GM12892 (cell line): Measurements from ENCODE around the gene LAT.

ENCODE experiments used
- POLR2A ChIP-seq: IDR thresholded peaks from 2 replicates; pipeline ENCODE4 v1.6.1; 2011; ENCODE audit warnings: low read depth, low read length, control low read depth
- POLR2AphosphoS5 ChIP-seq: IDR thresholded peaks from 2 replicates; pipeline ENCODE4 v1.6.1; 2011; ENCODE audit warnings: low read depth, low read length, control low read depth
- TAF1 ChIP-seq: IDR thresholded peaks from 2 replicates; pipeline ENCODE4 v1.6.1; 2011; ENCODE audit warnings: low read depth, mild to moderate bottlenecking, control low read depth, low read length, borderline replicate concordance

GRCh38 chr16:28981517-28981916, 3.3 kb upstream of the LAT start:
- TF ChIP-seq POLR2A, result no peak
- no peak for TF ChIP-seq POLR2AphosphoS5
- no peak for TF ChIP-seq TAF1
